ENCODE measurements around the gene PGAM2.
"Not testable (repeated sequence)": the region's sequence is repeated elsewhere in the genome, so short reads cannot be mapped to it uniquely, and the experiment has no call there.

The PGAM2 gene

GRCh38 chr7:44022796-44023467 is 42.4 kb downstream of the PGAM2 start:
- DNase-seq (ENCODE audit: low read depth): not testable (repeated sequence)

- DNase-seq (ENCODE audit: low read depth): not testable (repeated sequence)
These were observed 43.3 kb downstream of the PGAM2 start for GRCh38 chr7:44022069-44022468.

GRCh38 chr7:44019825-44020224 is 45.5 kb downstream of the PGAM2 start:
- DNase-seq (ENCODE audit: low read depth): not testable (repeated sequence)

- peak; percentile 97 for DNase-seq (ENCODE audit: low read depth)
These were observed 46.2 kb downstream of the PGAM2 start for GRCh38 chr7:44018857-44019807.

- DNase-seq (ENCODE audit: low read depth): not testable (repeated sequence)
These were observed 50.3 kb downstream of the PGAM2 start for GRCh38 chr7:44015090-44015489.

Data from ELR (cell line).